GM23338 (cell line): Measurements from ENCODE around the gene DIO2. TPM values are rescaled to one million over a fixed set of nuclear protein-coding genes. Genes with fewer than 3 reads are reported as not detected.
A peak's percentile ranks its signal among the peaks of the same experiment; 100 is the strongest.

Experiments
- ATAC-seq: fragments of 200-7000 bp; cut with Tn5 transposase; 3 replicates; pipeline ENCODE4 v1.9.1; 2020
- DNase-seq: peaks from one replicate; pipeline ENCODE4 v3.0.0-alpha.2; 2015; ENCODE audit warnings: low spot score
- H2AFZ ChIP-seq: fragments of 200-600 bp; sonication (generic); 2 replicates; pipeline ENCODE4 v1.8.0; 2016; ENCODE audit warnings: antibody characterized with exemption, mild to moderate bottlenecking, moderate library complexity
- H3F3A ChIP-seq: fragments of 200-600 bp; sonication (generic); replicated peaks from 2 replicates; pipeline ENCODE4 v1.8.0; 2017; ENCODE audit warnings: antibody characterized with exemption, mixed run types, low read depth
- H3K27ac ChIP-seq: fragments of 200-600 bp; sonication (generic); 2 replicates; pipeline ENCODE4 v1.6.1; 2016; ENCODE audit warnings: low read depth
- H3K27me3 ChIP-seq: fragments of 200-600 bp; sonication (generic); 2 replicates; pipeline ENCODE4 v1.8.0; 2016; ENCODE audit warnings: mild to moderate bottlenecking, mixed run types, moderate library complexity; ENCODE audit not compliant: insufficient read depth
- H3K36me3 ChIP-seq: fragments of 200-600 bp; sonication (generic); 2 replicates; pipeline ENCODE4 v1.8.0; 2016; ENCODE audit warnings: mild to moderate bottlenecking; ENCODE audit not compliant: insufficient read depth
- H3K4me1 ChIP-seq: fragments of 200-600 bp; sonication (generic); 2 replicates; pipeline ENCODE4 v1.8.0; 2016; ENCODE audit warnings: mild to moderate bottlenecking, moderate library complexity; ENCODE audit not compliant: insufficient read depth
- H3K4me2 ChIP-seq: fragments of 200-600 bp; sonication (generic); 2 replicates; pipeline ENCODE4 v1.7.1; 2017; ENCODE audit warnings: mixed run types
- H3K4me3 ChIP-seq: fragments of 200-600 bp; sonication (generic); 2 replicates; pipeline ENCODE4 v1.6.1; 2016; ENCODE audit warnings: mixed run types
- H3K79me2 ChIP-seq: fragments of 200-600 bp; sonication (generic); replicated peaks from 2 replicates; pipeline ENCODE4 v1.8.0; 2017; ENCODE audit warnings: mild to moderate bottlenecking; ENCODE audit not compliant: insufficient read depth
- H3K9me2 ChIP-seq: fragments of 200-600 bp; sonication (generic); 2 replicates; pipeline ENCODE4 v1.8.0; 2017; ENCODE audit not compliant: insufficient read depth
- H4K20me1 ChIP-seq: fragments of 200-600 bp; sonication (generic); replicated peaks from 2 replicates; pipeline ENCODE4 v1.8.0; 2017; ENCODE audit warnings: mild to moderate bottlenecking; ENCODE audit not compliant: insufficient read depth
- H3K27ac Mint-ChIP-seq: 2 replicates; pipeline ENCODE4 v1.8.0; 2020; ENCODE audit warnings: inconsistent platforms, mild to moderate bottlenecking, moderate library complexity, mixed read lengths
- H3K27me3 Mint-ChIP-seq: 3 replicates; pipeline ENCODE4 v1.8.0; 2022; ENCODE audit warnings: low read depth, mild to moderate bottlenecking, moderate library complexity, mixed read lengths, inconsistent platforms; ENCODE audit not compliant: insufficient read depth, poor library complexity
- H3K36me3 Mint-ChIP-seq: 3 replicates; pipeline ENCODE4 v1.8.0; 2021; ENCODE audit warnings: low read depth, mild to moderate bottlenecking, inconsistent platforms, moderate library complexity, mixed read lengths
- H3K4me1 Mint-ChIP-seq: 3 replicates; pipeline ENCODE4 v1.8.0; 2020; ENCODE audit warnings: mild to moderate bottlenecking, inconsistent platforms, mixed read lengths
- H3K4me3 Mint-ChIP-seq: 3 replicates; pipeline ENCODE4 v1.8.0; 2021; ENCODE audit warnings: moderate library complexity, mild to moderate bottlenecking, inconsistent platforms, mixed read lengths
- H3K9me3 Mint-ChIP-seq: 3 replicates; pipeline ENCODE4 v1.8.0; 2020; ENCODE audit warnings: moderate library complexity, mild to moderate bottlenecking, inconsistent platforms, mixed read lengths
- CTCF ChIP-seq, 2 experiments: fragments of 200-600 bp in 1 of 2; sonication (generic) in 1 of 2; conservative IDR thresholded peaks; 2 replicates each; pipeline versions ENCODE4 v1.5.1 to v1.6.1; 2016 to 2017; ENCODE audit warnings: antibody characterized with exemption in 2 of 2, low read depth in 2 of 2, mild to moderate bottlenecking in 2 of 2, moderate library complexity in 1 of 2
- EZH2phosphoT487 ChIP-seq: fragments of 200-600 bp; sonication (generic); IDR thresholded peaks from one replicate; pipeline ENCODE4 v1.8.1; 2018; ENCODE audit warnings: antibody characterized with exemption; ENCODE audit not compliant: unreplicated experiment
- JUNB ChIP-seq: IDR thresholded peaks from one replicate; pipeline ENCODE4 v1.6.1; 2016; ENCODE audit warnings: antibody characterized with exemption; ENCODE audit not compliant: unreplicated experiment
- STAT1 ChIP-seq: IDR thresholded peaks from one replicate; pipeline ENCODE4 v1.6.1; 2016; ENCODE audit warnings: antibody characterized with exemption; ENCODE audit not compliant: unreplicated experiment
- ZNF331 ChIP-seq: fragments of 250-450 bp; sonication (Bioruptor Pico); IDR thresholded peaks from 2 replicates; pipeline ENCODE4 v1.5.0; 2020; ENCODE audit warnings: low read depth, mild to moderate bottlenecking, moderate library complexity
- ZNF462 ChIP-seq: fragments of 250-450 bp; sonication (Bioruptor Pico); IDR thresholded peaks from 2 replicates; pipeline ENCODE4 v1.5.0; 2020; ENCODE audit warnings: mild to moderate bottlenecking, moderate library complexity
- long read RNA-seq: library from polyadenylated mRNA; unstranded; transcript quantifications from one replicate; pipeline ENCODE4 v2.0.0, GENCODE V29; 2020; ENCODE audit not compliant: unreplicated experiment
- polyA plus RNA-seq: library from polyadenylated mRNA; unstranded; fragments of >200 nt; fragmentation: Nextera tagmentation; extraction: Ambion mirVana; gene quantifications from 2 replicates; pipeline ENCODE4 v1.2.1, GENCODE V29; 2016
- total RNA-seq: library from RNA; depleted of rRNA; stranded (reverse); fragments of >200 nt; shearing (Covaris generic); gene quantifications from 2 replicates; pipeline ENCODE4 v1.2.3, GENCODE V29; 2014; rRNA removed

The DIO2 gene
- total RNA-seq = 0.17 TPM in 1 of 2 replicates, not detected in the other
- polyA plus RNA-seq = 0.05 TPM in 2 replicates
- long read RNA-seq = 0 reads

GRCh38 chr14:80211153-80212022 lies at the start of gene DIO2:
Gene DIO2, minus strand, starts transcription at chr14:80211504. Its CDS starts 32 bp downstream, at chr14:80211472.
- H3K79me2 ChIP-seq = no peaks in the 10 kb centered on the region
- ATAC-seq (peak; percentile 51), DNase-seq (peak; percentile 21)
- no peaks in the 10 kb centered on the region for H3K36me3 ChIP-seq
- H2AFZ ChIP-seq = peak within 1 kb of the TSS; percentile 84; the same call in 1 of the 2 replicates
- no peaks in the 10 kb centered on the region for H3F3A ChIP-seq
- TF ChIP-seq EZH2phosphoT487 (no peak), JUNB (no peak), STAT1 (no peak), CTCF (conservative IDR thresholded peaks at IDR 0.05; ENCODE audit: low read depth in 2 of 2) (no peak), ZNF462 (CRISPR knock-in tag) (no peak), ZNF331 (CRISPR knock-in tag) (no peak)
- peak within 1 kb of the TSS; percentile 75; the same call in 1 of the 2 replicates for H3K27ac Mint-ChIP-seq
- H3K27me3 ChIP-seq = no peaks in the 10 kb centered on the region
- peak within 1 kb of the TSS; percentile 33 for H3K4me3 ChIP-seq
- no peaks in the 10 kb centered on the region for H3K27me3 Mint-ChIP-seq
- no peaks in the 10 kb centered on the region for H3K9me2 ChIP-seq
- H3K9me3 Mint-ChIP-seq = no peaks in the 10 kb centered on the region
- no peaks in the 10 kb centered on the region for H3K36me3 Mint-ChIP-seq
- H3K4me1 Mint-ChIP-seq = peaks cover 14% of the 10 kb centered on the region
- H3K4me1 ChIP-seq = peaks cover 14% of the 10 kb centered on the region
- H3K4me2 ChIP-seq = peak within 1 kb of the TSS; percentile 14; the same call in 1 of the 2 replicates
- no peaks in the 10 kb centered on the region for H4K20me1 ChIP-seq
- H3K27ac ChIP-seq = no peak within 1 kb of the TSS
- peak within 1 kb of the TSS; percentile 14; the same call in 2 of the 3 replicates for H3K4me3 Mint-ChIP-seq
